ENCODE results near the gene F11. TPM values are rescaled to one million over a fixed set of nuclear protein-coding genes. Genes with fewer than 3 reads are reported as not detected.
A peak's percentile ranks its signal among the peaks of the same experiment; 100 is the strongest.
"Not testable (repeated sequence)": the region's sequence is repeated elsewhere in the genome, so short reads cannot be mapped to it uniquely, and the experiment has no call there.

F11 gene
- polyA plus RNA-seq, 5 donors: 0.41 to 1.8 (median 0.87) TPM

DNA sequence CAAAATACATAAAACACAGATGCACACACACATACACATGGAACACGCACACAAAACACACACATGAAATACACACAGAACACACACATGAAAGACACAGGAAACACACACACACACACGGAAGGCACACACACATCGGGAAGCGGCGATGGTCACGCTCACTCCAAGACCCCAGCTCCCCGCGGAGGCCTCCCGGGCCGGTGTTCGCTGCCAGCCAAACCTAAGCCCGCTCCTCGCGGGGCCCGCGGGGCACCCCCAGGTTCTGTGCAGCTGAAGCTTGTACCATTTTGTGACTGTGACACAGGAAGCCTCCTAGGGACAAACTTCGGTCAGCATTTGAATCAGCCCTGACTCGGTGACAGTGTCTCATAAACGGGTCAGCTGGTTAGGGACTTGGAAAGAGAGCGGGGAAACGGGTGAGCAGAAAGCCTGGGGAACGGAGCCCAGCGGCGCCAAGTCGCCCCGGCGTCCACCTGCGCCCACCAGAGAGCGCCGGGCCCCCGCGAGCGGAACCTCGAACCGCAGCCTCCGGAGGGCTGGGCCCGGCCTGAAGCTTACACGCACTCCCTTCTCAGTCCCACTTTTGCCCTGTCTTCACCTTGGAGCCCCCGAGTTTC is 32.1 kb downstream of the F11 start:
- no peak for DNase-seq

DNA sequence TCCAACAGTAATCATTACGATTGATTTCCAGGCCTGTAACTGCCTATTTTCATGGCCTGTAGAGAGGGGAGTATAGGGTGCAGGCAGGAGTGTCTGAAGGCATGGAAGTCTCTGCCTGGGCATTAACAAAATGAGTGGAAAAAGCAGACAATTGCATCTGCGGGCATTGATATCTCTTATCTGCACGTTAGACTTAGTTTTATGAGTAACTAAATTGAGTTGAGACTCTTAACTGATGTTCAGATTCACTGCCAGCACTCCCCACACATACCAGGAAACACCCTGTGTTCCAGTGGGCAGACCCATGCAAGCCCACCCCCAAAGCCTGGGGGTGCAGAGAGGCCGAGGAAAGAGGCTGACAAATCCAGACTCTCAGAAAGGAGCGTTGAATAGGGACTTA is 33.3 kb downstream of the F11 start:
- no peak for DNase-seq

DNA sequence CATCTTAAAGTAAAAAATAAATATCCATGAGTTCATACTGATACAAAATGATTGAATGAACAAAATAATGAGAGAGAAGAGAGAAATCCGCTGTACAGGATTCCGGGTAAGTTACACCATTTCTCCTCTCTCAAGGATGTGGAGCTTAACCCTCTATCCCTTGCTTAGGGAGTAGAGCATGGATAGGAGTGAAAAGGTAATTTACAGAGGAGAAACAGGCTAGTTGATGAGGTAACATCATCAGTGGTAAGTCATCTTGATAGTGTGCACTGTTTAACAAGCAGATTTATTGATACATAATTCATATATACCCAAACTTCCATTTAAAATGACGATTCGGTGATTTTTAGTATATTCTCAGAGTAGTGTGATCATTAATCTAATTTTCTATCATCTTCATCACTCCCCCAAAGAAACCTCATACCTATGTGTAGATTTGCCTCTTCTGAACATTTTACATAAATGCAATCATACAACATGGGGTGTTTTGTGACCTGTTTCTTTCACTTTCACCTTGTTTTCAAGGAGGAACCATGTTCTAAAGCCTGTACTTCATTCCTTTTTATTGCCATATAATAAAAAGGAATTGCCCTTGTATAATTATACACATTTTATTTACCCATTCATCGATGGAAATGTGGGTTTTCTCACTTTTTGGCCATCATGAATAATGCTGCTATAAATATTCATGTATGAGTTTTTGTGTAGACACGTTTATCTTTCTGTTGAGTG is 34.8 kb downstream of the F11 start:
- DNase-seq: no peak

DNA sequence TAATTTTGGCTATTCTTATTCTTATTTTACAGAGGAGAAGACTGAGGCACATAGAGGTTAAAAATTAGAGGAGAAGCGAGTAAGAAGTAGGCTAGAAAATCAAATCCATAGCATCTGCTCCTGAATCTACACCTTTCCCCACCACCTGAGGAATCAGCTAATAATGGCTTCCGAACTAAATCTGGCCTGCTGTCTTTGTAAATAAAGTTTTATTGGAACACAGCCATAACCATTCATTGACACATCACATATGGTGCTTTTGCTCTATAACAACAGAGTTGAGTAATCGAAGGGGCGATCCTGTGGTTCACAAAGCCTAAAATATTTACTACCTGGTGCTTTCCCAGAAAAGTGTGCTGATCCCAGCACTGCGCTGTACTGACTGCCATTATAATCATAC is 38.2 kb downstream of the F11 start:
- no peak for DNase-seq

DNA sequence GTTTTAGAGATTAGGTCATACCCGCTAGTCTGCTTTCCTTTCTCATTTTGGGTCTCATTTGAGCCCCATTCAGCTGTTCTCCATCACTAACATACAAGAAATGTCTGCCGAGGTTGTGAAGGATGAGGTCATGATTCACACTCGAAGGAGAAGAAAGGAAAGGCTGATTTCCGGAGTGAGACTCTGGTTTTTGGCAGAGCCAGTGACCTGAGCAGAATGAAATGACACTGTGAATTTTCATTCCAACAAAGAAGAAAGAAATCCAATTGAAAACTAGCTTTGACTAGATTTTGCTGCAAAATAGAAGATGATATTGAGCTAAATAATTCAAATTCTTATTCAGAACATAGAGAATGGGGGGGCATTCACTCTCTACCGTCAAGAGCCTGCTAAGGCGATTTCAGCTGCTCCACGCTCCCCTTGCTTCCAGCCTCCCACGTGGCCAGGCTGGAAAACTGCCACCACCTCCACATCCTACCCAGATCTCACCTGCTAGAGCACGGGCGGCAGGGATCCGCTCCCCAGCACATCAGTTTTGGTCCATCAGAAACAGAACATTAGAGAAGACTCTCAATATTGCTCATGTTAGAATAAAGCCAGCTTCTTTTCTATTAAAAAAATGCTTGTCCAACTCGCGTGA is 39.0 kb downstream of the F11 start:
- no peak for DNase-seq

DNA sequence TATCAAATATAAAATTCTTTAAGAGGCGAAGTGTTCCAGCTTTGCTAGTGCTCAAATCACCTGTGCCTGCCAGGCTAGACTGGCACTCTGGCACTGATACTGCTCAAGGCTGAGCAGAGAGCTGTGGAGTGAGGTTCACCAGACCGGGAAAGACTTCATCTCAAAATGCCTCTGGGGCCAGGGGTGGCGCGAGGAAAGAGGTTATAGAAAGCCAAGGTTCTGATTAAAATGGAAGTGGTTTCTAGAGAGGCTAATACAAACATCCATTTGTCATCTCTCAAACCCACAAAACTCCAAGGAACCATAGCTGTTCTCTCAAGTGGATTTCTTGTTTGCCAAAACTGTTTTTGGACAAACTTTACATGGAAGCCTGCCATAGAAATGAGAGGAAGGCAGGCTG is 41.5 kb downstream of the F11 start:
- DNase-seq: no peak

DNA sequence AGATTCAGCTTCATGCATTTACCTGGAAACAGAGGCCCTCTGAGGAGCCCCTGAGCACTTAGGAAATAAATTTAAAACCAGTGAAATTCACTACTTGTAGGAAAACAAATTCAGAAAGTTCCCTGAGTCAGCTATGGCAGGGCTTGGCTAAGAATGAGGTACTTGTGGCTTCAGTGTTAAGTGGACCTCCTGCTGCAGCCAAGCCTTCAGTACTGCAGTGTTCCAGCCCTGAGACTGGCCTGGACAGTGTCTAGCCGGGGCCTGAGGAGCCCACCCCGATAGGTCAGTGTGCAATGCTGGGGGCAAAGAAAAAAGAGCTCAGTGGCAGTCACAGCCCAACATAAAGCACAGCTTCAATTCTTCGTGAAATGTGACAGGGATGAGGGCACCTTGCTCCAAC is 41.9 kb downstream of the F11 start:
- DNase-seq: no peak

DNA sequence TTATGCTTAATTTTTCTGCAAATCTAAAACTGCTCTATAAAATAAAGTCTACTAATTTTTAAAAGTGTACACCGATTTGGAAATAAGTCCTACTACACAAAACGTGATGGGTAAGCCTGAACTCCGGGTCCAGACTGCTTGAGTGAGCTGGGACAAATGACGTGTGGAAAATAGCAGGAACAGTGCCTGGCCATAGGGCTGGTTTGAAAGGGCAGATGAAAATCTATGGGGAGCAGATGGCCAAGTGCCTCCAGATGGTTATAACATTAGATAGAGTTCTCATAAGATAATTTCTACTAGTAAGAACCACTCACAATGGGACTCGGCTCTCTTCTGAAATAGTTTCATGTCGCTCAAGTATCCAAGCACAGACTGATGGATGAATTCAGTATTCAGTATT is 52.5 kb downstream of the F11 start:
- DNase-seq: no peak

DNA sequence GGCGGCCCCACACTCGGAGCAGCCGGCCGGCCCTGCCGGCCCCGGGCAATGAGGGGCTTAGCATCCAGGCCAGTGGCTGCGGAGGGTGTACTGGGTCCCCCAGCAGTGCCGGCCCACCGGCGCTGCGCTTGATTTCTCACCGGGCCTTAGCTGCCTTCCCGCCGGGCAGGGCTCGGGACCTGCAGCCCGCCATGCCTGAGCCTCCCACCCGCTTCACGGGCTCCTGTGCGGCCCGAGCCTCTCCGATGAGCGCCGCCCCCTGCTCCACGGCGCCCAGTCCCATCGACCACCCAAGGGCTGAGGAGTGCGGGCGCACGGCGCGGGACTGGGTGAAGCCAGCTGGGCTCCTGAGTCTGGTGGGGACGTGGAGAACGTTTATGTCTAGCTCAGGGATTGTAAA is 58.7 kb downstream of the F11 start:
- DNase-seq: not testable (repeated sequence)

DNA sequence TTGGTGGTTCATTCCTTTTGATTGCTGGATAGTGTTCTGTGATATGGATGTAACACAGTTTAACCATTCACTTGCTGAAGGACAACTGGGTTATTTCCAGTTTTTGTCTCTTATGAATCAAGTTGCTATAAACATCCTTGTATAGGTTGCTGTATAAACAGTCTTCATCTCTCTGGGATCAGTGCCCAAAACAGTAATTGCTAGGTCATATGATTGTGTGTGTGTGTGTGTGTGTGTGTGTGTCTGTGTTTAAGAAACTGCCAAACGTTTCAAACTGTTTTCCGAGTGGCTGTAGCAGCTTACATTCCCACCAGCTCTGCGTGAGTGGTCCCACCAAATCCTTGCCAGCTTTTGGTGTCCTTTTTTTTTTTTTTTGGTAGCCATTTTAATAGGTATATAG is 60.4 kb downstream of the F11 start:
- peak; percentile 38 to 48 for DNase-seq

DNA sequence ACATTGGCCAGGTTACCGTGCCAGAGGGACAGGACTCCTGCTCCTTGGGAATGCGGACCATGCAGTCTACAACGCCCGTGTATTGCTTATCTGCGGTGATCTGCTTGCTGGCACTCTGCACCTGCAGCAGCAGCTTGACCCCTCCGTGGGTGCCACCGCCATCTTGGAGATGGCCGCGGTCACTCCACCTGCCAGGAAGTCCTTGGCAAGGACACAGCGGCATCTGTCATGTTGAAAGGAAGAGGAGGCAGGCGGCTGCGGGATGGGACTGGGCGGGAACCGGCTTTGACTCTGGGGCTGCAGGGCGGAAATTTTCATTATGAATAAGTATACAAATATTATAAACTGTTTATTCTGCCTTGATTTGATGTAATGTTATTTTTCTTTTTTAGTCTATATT is 63.4 kb downstream of the F11 start:
- DNase-seq: no peak

DNA sequence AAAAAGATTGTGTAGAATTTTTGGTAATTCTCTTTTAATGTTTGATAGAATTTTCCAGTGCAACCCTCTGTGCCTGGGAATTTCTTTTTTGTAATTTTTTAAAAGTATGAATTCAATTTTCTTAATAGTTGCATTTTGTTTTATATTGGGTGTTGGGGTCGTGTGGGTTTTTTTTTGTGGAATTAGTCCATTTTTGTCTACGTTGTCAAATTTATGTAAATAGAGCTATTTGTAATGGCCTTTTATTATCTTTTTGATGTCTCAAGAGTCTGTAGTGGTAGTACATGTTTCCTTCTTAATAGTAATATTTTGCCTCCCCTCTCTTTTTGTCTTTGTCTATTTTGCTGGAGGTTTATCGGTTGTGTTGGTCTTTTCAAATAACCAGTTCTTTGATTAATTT is 64.4 kb downstream of the F11 start:
- no peak for DNase-seq

DNA sequence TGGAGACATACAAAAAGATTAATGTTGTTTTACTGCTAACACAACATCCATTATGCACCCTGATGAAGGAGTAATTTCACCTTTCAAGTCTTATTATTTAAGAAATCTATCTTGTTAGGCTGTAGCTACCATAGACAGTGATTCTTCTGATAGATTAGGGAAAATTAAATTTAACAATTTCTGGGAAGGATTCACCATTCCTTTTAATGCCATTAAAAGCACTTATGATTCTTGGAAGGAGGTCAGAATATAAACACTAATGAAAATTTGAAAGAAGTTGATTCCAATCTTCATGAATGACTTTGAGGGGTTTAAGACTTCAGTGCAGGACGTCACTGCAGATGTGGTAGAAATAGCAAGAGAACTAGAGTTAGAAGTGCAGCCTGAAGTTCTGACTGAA is 69.8 kb downstream of the F11 start:
- no peak for DNase-seq

Other genes starting within 250 kb of the F11 start
- 10 to 100 TPM in 3 of 5 donors, 1 to 10 TPM in 2; 8.6 to 13.6 (median 13.1) TPM for gene TLR3, start 197.0 kb upstream of the F11 start, polyA plus RNA-seq (ENCODE audit: insufficient read depth in 1 of 5, insufficient read length in 5 of 5, low replicate concordance in 1 of 5)
- 10 to 100 TPM; 17.6 to 27.7 (median 24.1) TPM for gene FAM149A, start 161.5 kb upstream of the F11 start, polyA plus RNA-seq (ENCODE audit: insufficient read depth in 1 of 5, insufficient read length in 5 of 5, low replicate concordance in 1 of 5)
- 10 to 100 TPM in 3 of 5 donors, 1 to 10 TPM in 2; 6.0 to 16.6 (median 13.1) TPM for gene CYP4V2, start 74.6 kb upstream of the F11 start, polyA plus RNA-seq (ENCODE audit: insufficient read depth in 1 of 5, insufficient read length in 5 of 5, low replicate concordance in 1 of 5)
- 1 to 10 TPM; 1.2 to 3.0 (median 1.5) TPM for gene KLKB1, start 38.7 kb upstream of the F11 start, polyA plus RNA-seq (ENCODE audit: insufficient read depth in 1 of 5, insufficient read length in 5 of 5, low replicate concordance in 1 of 5)

Data from right lung (tissue), 5 donors.